OCI-LY3 (cell line): ENCODE measurements around the gene SOWAHB.

ENCODE experiments used
- H2AFZ ChIP-seq: fragments of 200-600, 300-600 bp; shearing (Covaris generic); 2 replicates; pipeline ENCODE4 v1.6.0; 2014; ENCODE audit warnings: antibody characterized with exemption, low read depth, low read length
- H3K27ac ChIP-seq: fragments of 200-600, 300-600 bp; sonication (generic); 2 replicates; pipeline ENCODE4 v1.5.1; 2014; ENCODE audit warnings: mild to moderate bottlenecking, low read length, moderate library complexity, mixed read lengths
- H3K27me3 ChIP-seq: fragments of 200-600, 300-600 bp; sonication (generic); 2 replicates; pipeline ENCODE4 v1.6.1; 2014; ENCODE audit warnings: low read depth, low read length, mixed read lengths
- H3K36me3 ChIP-seq: fragments of 200-600, 300-600 bp; sonication (generic); replicated peaks from 2 replicates; pipeline ENCODE3; 2014; ENCODE audit warnings: low read depth, low read length, mixed read lengths
- H3K4me1 ChIP-seq: fragments of 300-600, 200-600 bp; sonication (generic); 2 replicates; pipeline ENCODE4 v1.6.1; 2014; ENCODE audit warnings: low read length, mixed read lengths
- H3K4me2 ChIP-seq: fragments of 200-600, 300-600 bp; sonication (generic); 2 replicates; pipeline ENCODE4 v1.6.1; 2014; ENCODE audit warnings: low read length, mixed read lengths
- H3K4me3 ChIP-seq: fragments of 300-600, 200-600 bp; sonication (generic); 2 replicates; pipeline ENCODE4 v1.5.1; 2014; ENCODE audit warnings: antibody characterized with exemption, mild to moderate bottlenecking, low read length, moderate library complexity
- H3K79me2 ChIP-seq: fragments of 300-600, 200-600 bp; shearing (Covaris generic); 2 replicates; pipeline ENCODE4 v1.6.1; 2014; ENCODE audit warnings: mild to moderate bottlenecking, low read length, mixed read lengths
- H3K9ac ChIP-seq: fragments of 300-600, 200-600 bp; shearing (Covaris generic); 2 replicates; pipeline ENCODE4 v1.6.0; 2014; ENCODE audit warnings: mild to moderate bottlenecking, low read length, moderate library complexity
- H3K9me3 ChIP-seq: fragments of 200-600, 300-600 bp; shearing (Covaris generic); 2 replicates; pipeline ENCODE4 v1.6.1; 2014; ENCODE audit warnings: low read length, mixed read lengths; ENCODE audit not compliant: insufficient read depth
- H4K20me1 ChIP-seq: fragments of 200-600, 300-600 bp; sonication (generic); 2 replicates; pipeline ENCODE4 v1.6.1; 2016; ENCODE audit warnings: low read length, mixed read lengths; ENCODE audit not compliant: insufficient read depth
- CTCF ChIP-seq: fragments of 200-600, 300-600 bp; sonication (generic); IDR thresholded peaks from 2 replicates; pipeline ENCODE4 v1.5.1; 2014; ENCODE audit warnings: antibody characterized with exemption, low read length, low read depth
- EZH2phosphoT487 ChIP-seq: fragments of 200-600 bp; shearing (Covaris generic); IDR thresholded peaks from 2 replicates; pipeline ENCODE4 v1.6.1; 2018; ENCODE audit warnings: antibody characterized with exemption, mixed run types, low read depth

Gene SOWAHB

GRCh38 chr4:76930685-76931084, 32.7 kb upstream of the SOWAHB start:
- Histone ChIP-seq H3K4me3 (no peak overlapping the region), H3K4me2 (no peak overlapping the region), H3K36me3 (no peaks in the 10 kb centered on the region), H2AFZ (no peak overlapping the region), H3K79me2 (no peaks in the 10 kb centered on the region), H3K4me1 (no peaks in the 10 kb centered on the region), H4K20me1 (no peaks in the 10 kb centered on the region), H3K9ac (no peak overlapping the region), H3K27me3 (no peaks in the 10 kb centered on the region), H3K27ac (no peak overlapping the region), H3K9me3 (no peaks in the 10 kb centered on the region)
- TF ChIP-seq CTCF: no peak
- TF ChIP-seq EZH2phosphoT487: no peak

- Histone ChIP-seq H4K20me1 (no peaks in the 10 kb centered on the region), H2AFZ (no peak overlapping the region), H3K4me2 (no peak overlapping the region), H3K9ac (no peak overlapping the region), H3K4me3 (no peak overlapping the region), H3K79me2 (no peaks in the 10 kb centered on the region), H3K4me1 (no peaks in the 10 kb centered on the region), H3K27ac (no peak overlapping the region), H3K36me3 (no peaks in the 10 kb centered on the region), H3K9me3 (no peaks in the 10 kb centered on the region), H3K27me3 (no peaks in the 10 kb centered on the region)
- no peak for TF ChIP-seq EZH2phosphoT487
- no peak for TF ChIP-seq CTCF
Observed at GRCh38 chr4:76926841-76927240, 28.9 kb upstream of the SOWAHB start.

- TF ChIP-seq EZH2phosphoT487 (no peak), CTCF (no peak)
- Histone ChIP-seq H3K27me3 (no peaks in the 10 kb centered on the region), H3K4me1 (no peaks in the 10 kb centered on the region), H4K20me1 (no peaks in the 10 kb centered on the region), H3K79me2 (no peaks in the 10 kb centered on the region), H3K9me3 (no peaks in the 10 kb centered on the region), H3K4me3 (no peak overlapping the region), H3K36me3 (no peaks in the 10 kb centered on the region), H2AFZ (no peak overlapping the region), H3K27ac (no peak overlapping the region), H3K4me2 (no peak overlapping the region), H3K9ac (no peak overlapping the region)
Observed at GRCh38 chr4:76923619-76924357, 25.8 kb upstream of the SOWAHB start.

- Histone ChIP-seq H3K4me3 (no peak overlapping the region), H3K36me3 (no peaks in the 10 kb centered on the region), H3K9me3 (no peaks in the 10 kb centered on the region), H3K79me2 (no peaks in the 10 kb centered on the region), H4K20me1 (no peaks in the 10 kb centered on the region), H3K9ac (no peak overlapping the region), H2AFZ (no peak overlapping the region), H3K27ac (no peak overlapping the region), H3K4me2 (no peak overlapping the region), H3K27me3 (no peaks in the 10 kb centered on the region), H3K4me1 (no peaks in the 10 kb centered on the region)
- TF ChIP-seq EZH2phosphoT487: no peak
Observed at GRCh38 chr4:76920715-76921114, 22.8 kb upstream of the SOWAHB start.
